Sigmoid colon (tissue), 4 donors: ENCODE measurements around the gene ZMYND10.

ENCODE experiments used
- CTCF ChIP-seq, 4 experiments: fragments of 450-650 bp in 3 of 4; fragments of 200-600 bp in 1 of 4; IDR thresholded peaks; one replicate each; pipeline ENCODE4 v1.5.1; 2016 to 2019; ENCODE audit warnings: antibody characterized with exemption in 4 of 4, mild to moderate bottlenecking in 3 of 4, moderate library complexity in 2 of 4
- POLR2A ChIP-seq, 2 donors: fragments of 450-650 bp; IDR thresholded peaks; one replicate each; pipeline ENCODE4 v1.6.1; 2016; ENCODE audit warnings: antibody characterized with exemption in 2 of 2, mild to moderate bottlenecking in 2 of 2, moderate library complexity in 2 of 2
- POLR2AphosphoS5 ChIP-seq, 4 donors: sonication (generic); formaldehyde crosslinking; IDR thresholded peaks; one replicate each; pipeline ENCODE4 v1.6.1; 2017; ENCODE audit warnings: antibody characterized with exemption in 4 of 4

- TF ChIP-seq CTCF (IDR thresholded peaks at IDR 0.05) (no peak), POLR2AphosphoS5 (IDR thresholded peaks at IDR 0.05) (no peak), POLR2A (IDR thresholded peaks at IDR 0.05) (no peak)
Measured at GRCh38 chr3:50378024-50378423, 32.5 kb upstream of the ZMYND10 start.
